BLaER1 treated with 17β-estradiol and CSF1 and Interleukin-3, amounts not matched to agents 10 nM and 100 nM (cell line): Measurements from ENCODE around the gene ZDHHC22.
A peak's percentile ranks its signal among the peaks of the same experiment; 100 is the strongest.

Source experiments
- H3K27ac ChIP-seq, 11 experiments: shearing (Covaris generic); formaldehyde crosslinking; 2 replicates each; pipeline ENCODE4 v1.8.1; 2022
- H3K27me3 ChIP-seq, 11 experiments: shearing (Covaris generic); formaldehyde crosslinking; 2 replicates each; pipeline ENCODE4 v1.8.1; 2022
- H3K36me3 ChIP-seq, 11 experiments: shearing (Covaris generic); formaldehyde crosslinking; 2 replicates each; pipeline ENCODE4 v1.8.1; 2022
- H3K4me1 ChIP-seq, 10 experiments: shearing (Covaris generic); formaldehyde crosslinking; 2 replicates each; pipeline ENCODE4 v1.8.1; 2022
- H3K4me2 ChIP-seq, 11 experiments: shearing (Covaris generic); formaldehyde crosslinking; 2 replicates each; pipeline ENCODE4 v1.8.1; 2022
- H3K4me3 ChIP-seq, 10 experiments: shearing (Covaris generic); formaldehyde crosslinking; 2 replicates each; pipeline ENCODE4 v1.8.1; 2022
- H3K9ac ChIP-seq, 11 experiments: shearing (Covaris generic); formaldehyde crosslinking; 2 replicates each; pipeline ENCODE4 v1.8.1; 2022
- H3K9me3 ChIP-seq, 11 experiments: shearing (Covaris generic); formaldehyde crosslinking; replicated peaks in 1 of 11; 2 replicates each; pipeline ENCODE4 v1.8.1; 2022
- H4K20me1 ChIP-seq, 11 experiments: shearing (Covaris generic); formaldehyde crosslinking; 2 replicates each; pipeline ENCODE4 v1.8.1; 2022
- Cebpa-rat ChIP-seq, 11 experiments: shearing (Covaris generic); IDR thresholded peaks; 2 replicates each; pipeline ENCODE4 v1.8.1; 2022

The ZDHHC22 gene

GRCh38 chr14:77105145-77105939 lies 36.2 kb downstream of the ZDHHC22 start:
- peak overlapping the region in 3 of 11 experiments; percentile 43 to 68 (median 55); a peak in 7 of 22 replicates for H3K4me2 ChIP-seq
- H3K36me3 ChIP-seq: peaks cover 42 to 62% (median 51%) of the 10 kb centered on the region in 11 experiments
- H3K27ac ChIP-seq: no peak overlapping the region
- no peaks in the 10 kb centered on the region for H3K27me3 ChIP-seq
- peaks cover 0 to 84% (median 9%) of the 10 kb centered on the region in 11 experiments; a peak in 10 of 22 replicates for H4K20me1 ChIP-seq
- no peak overlapping the region for H3K9ac ChIP-seq
- H3K9me3 ChIP-seq: no peaks in the 10 kb centered on the region
- no peak overlapping the region for H3K4me3 ChIP-seq
- no peak for TF ChIP-seq Cebpa-rat (IDR thresholded peaks at IDR 0.05)
- peaks cover 6 to 54% (median 19%) of the 10 kb centered on the region in 10 experiments; a peak in 18 of 20 replicates for H3K4me1 ChIP-seq

GRCh38 chr14:77104393-77104792 lies 37.2 kb downstream of the ZDHHC22 start:
- H3K36me3 ChIP-seq: peaks cover 37 to 52% (median 42%) of the 10 kb centered on the region in 11 experiments
- H3K27ac ChIP-seq: no peak overlapping the region

GRCh38 chr14:77103951-77104350 lies 37.6 kb downstream of the ZDHHC22 start:
- no peak for TF ChIP-seq Cebpa-rat (IDR thresholded peaks at IDR 0.05)
- Histone ChIP-seq H4K20me1 (peaks cover 0 to 70% (median 9%) of the 10 kb centered on the region in 11 experiments; a peak in 9 of 22 replicates), H3K9ac (no peak overlapping the region), H3K27ac (no peak overlapping the region), H3K4me1 (peaks cover 16 to 68% (median 29%) of the 10 kb centered on the region in 10 experiments), H3K27me3 (no peaks in the 10 kb centered on the region), H3K36me3 (peaks cover 32 to 48% (median 37%) of the 10 kb centered on the region in 11 experiments), H3K9me3 (no peaks in the 10 kb centered on the region), H3K4me3 (no peak overlapping the region), H3K4me2 (peak overlapping the region in 1 of 11 experiments; percentile 13; a peak in 1 of 22 replicates)

More at GRCh38 chr14:77104393-77104792, 37.2 kb downstream of the ZDHHC22 start:
- H3K4me1 ChIP-seq: peaks cover 12 to 63% (median 24%) of the 10 kb centered on the region in 10 experiments
- peaks cover 0 to 74% (median 9%) of the 10 kb centered on the region in 11 experiments; a peak in 10 of 22 replicates for H4K20me1 ChIP-seq
- no peaks in the 10 kb centered on the region for H3K27me3 ChIP-seq
- no peaks in the 10 kb centered on the region for H3K9me3 ChIP-seq
- no peak overlapping the region for H3K4me3 ChIP-seq
- peak overlapping the region in 2 of 11 experiments; percentile 13 to 55; a peak in 4 of 22 replicates for H3K4me2 ChIP-seq
- TF ChIP-seq Cebpa-rat (IDR thresholded peaks at IDR 0.05): no peak
- no peak overlapping the region for H3K9ac ChIP-seq

GRCh38 chr14:77103475-77103874 lies 38.1 kb downstream of the ZDHHC22 start:
- Histone ChIP-seq H4K20me1 (peaks cover 0 to 65% (median 9%) of the 10 kb centered on the region in 11 experiments; a peak in 9 of 22 replicates), H3K9me3 (no peaks in the 10 kb centered on the region), H3K4me1 (peaks cover 21 to 71% (median 33%) of the 10 kb centered on the region in 10 experiments), H3K27me3 (no peaks in the 10 kb centered on the region), H3K4me3 (no peak overlapping the region), H3K9ac (no peak overlapping the region), H3K4me2 (no peak overlapping the region), H3K27ac (no peak overlapping the region), H3K36me3 (peaks cover 29 to 43% (median 33%) of the 10 kb centered on the region in 11 experiments)
- no peak for TF ChIP-seq Cebpa-rat (IDR thresholded peaks at IDR 0.05)

- Histone ChIP-seq H3K9ac (no peak overlapping the region), H3K4me1 (peaks cover 22 to 72% (median 37%) of the 10 kb centered on the region in 10 experiments), H3K27ac (no peak overlapping the region), H3K9me3 (no peaks in the 10 kb centered on the region), H3K4me2 (peak overlapping the region in 6 of 11 experiments; percentile 9 to 100 (median 46); a peak in 5 of 22 replicates), H3K4me3 (no peak overlapping the region), H4K20me1 (peaks cover 0 to 52% (median 9%) of the 10 kb centered on the region in 11 experiments; a peak in 9 of 22 replicates), H3K27me3 (no peaks in the 10 kb centered on the region), H3K36me3 (peaks cover 15 to 30% (median 19%) of the 10 kb centered on the region in 11 experiments)
- TF ChIP-seq Cebpa-rat (IDR thresholded peaks at IDR 0.05): no peak
These were observed 39.4 kb downstream of the ZDHHC22 start for GRCh38 chr14:77102154-77102553.

GRCh38 chr14:77100961-77101360 lies 40.6 kb downstream of the ZDHHC22 start:
- TF ChIP-seq Cebpa-rat (IDR thresholded peaks at IDR 0.05): no peak
- Histone ChIP-seq H3K4me2 (peak overlapping the region; percentile 14 to 100 (median 43); a peak in 18 of 22 replicates), H3K9ac (peak overlapping the region in 4 of 11 experiments; percentile 1 to 24 (median 10); a peak in 1 of 22 replicates), H3K36me3 (peaks cover 4 to 18% (median 7%) of the 10 kb centered on the region in 11 experiments; a peak in 16 of 22 replicates), H3K4me3 (no peak overlapping the region), H4K20me1 (peaks cover 0 to 40% (median 9%) of the 10 kb centered on the region in 11 experiments; a peak in 9 of 22 replicates), H3K4me1 (peaks cover 31 to 75% (median 47%) of the 10 kb centered on the region in 10 experiments), H3K27ac (peak overlapping the region in 1 of 11 experiments; percentile 21; a peak in 1 of 22 replicates), H3K9me3 (no peaks in the 10 kb centered on the region), H3K27me3 (no peaks in the 10 kb centered on the region)

GRCh38 chr14:77099425-77100167 lies 42.0 kb downstream of the ZDHHC22 start:
- peak overlapping the region in 8 of 10 experiments; percentile 76 to 90 (median 86); a peak in 13 of 20 replicates for H3K4me3 ChIP-seq

More at GRCh38 chr14:77099425-77100167, 42.0 kb downstream of the ZDHHC22 start:
- no peaks in the 10 kb centered on the region for H3K27me3 ChIP-seq
- no peak overlapping the region; a peak in 1 of 22 replicates for H3K27ac ChIP-seq
- peaks cover 0 to 27% (median 4%) of the 10 kb centered on the region in 11 experiments; a peak in 9 of 22 replicates for H4K20me1 ChIP-seq
- TF ChIP-seq Cebpa-rat (IDR thresholded peaks at IDR 0.05): no peak
- peak overlapping the region in 7 of 11 experiments; percentile 6 to 95 (median 94); a peak in 6 of 22 replicates for H3K9ac ChIP-seq
- peak overlapping the region; percentile 81 to 100 (median 98) for H3K4me2 ChIP-seq
- no peaks in the 10 kb centered on the region for H3K9me3 ChIP-seq
- peaks cover 0 to 8% (median 0%) of the 10 kb centered on the region in 11 experiments; a peak in 4 of 22 replicates for H3K36me3 ChIP-seq
- H3K4me1 ChIP-seq: peaks cover 31 to 62% (median 45%) of the 10 kb centered on the region in 10 experiments
